ENCODE results near the gene RNLS.

RNLS gene

GRCh38 chr10:88557256-88557655 is 25.9 kb downstream of the RNLS start:
- no peak for DNase-seq (ENCODE audit: low read depth)
- H3K4me3 ChIP-seq (replicated peaks; ENCODE audit: low read depth, low read length): no peak overlapping the region
- no peak for TF ChIP-seq CTCF (IDR thresholded peaks at IDR 0.05; ENCODE audit: low read length, missing control alignments)

- no peak for TF ChIP-seq CTCF (IDR thresholded peaks at IDR 0.05; ENCODE audit: low read length, missing control alignments)
- H3K4me3 ChIP-seq (replicated peaks; ENCODE audit: low read depth, low read length): no peak overlapping the region
- DNase-seq (ENCODE audit: low read depth): no peak
Observed at GRCh38 chr10:88555190-88555908, 27.8 kb downstream of the RNLS start.

- TF ChIP-seq CTCF (IDR thresholded peaks at IDR 0.05; ENCODE audit: low read length, missing control alignments): peak; percentile 92
- H3K4me3 ChIP-seq (replicated peaks; ENCODE audit: low read depth, low read length): no peak overlapping the region
- DNase-seq (ENCODE audit: low read depth): peak; percentile 91
Observed at GRCh38 chr10:88553116-88553752, 29.9 kb downstream of the RNLS start.

GRCh38 chr10:88551246-88551645 is 31.9 kb downstream of the RNLS start:
- no peak for DNase-seq (ENCODE audit: low read depth)
- no peak for TF ChIP-seq CTCF (IDR thresholded peaks at IDR 0.05; ENCODE audit: low read length, missing control alignments)
- H3K4me3 ChIP-seq (replicated peaks; ENCODE audit: low read depth, low read length): no peak overlapping the region

GRCh38 chr10:88546497-88546896 is 36.6 kb downstream of the RNLS start:
- no peak for TF ChIP-seq CTCF (IDR thresholded peaks at IDR 0.05; ENCODE audit: low read length, missing control alignments)
- DNase-seq (ENCODE audit: low read depth): no peak
- no peak overlapping the region for H3K4me3 ChIP-seq (replicated peaks; ENCODE audit: low read depth, low read length)

GRCh38 chr10:88545359-88545758 is 37.8 kb downstream of the RNLS start:
- TF ChIP-seq CTCF (IDR thresholded peaks at IDR 0.05; ENCODE audit: low read length, missing control alignments): no peak
- no peak for DNase-seq (ENCODE audit: low read depth)
- H3K4me3 ChIP-seq (replicated peaks; ENCODE audit: low read depth, low read length): no peak overlapping the region
